GM10248 (cell line): Measurements from ENCODE around the gene CD1E.

Source experiments
- CTCF ChIA-PET: fragments of 300-600 bp; sonication (Branson Sonifier 250); formaldehyde crosslinking; extraction: SDS; loops from one replicate; lab custom pipeline; 2021; ENCODE audit warnings: antibody characterized with exemption; lab: Yijun Ruan, JAX
- POLR2A ChIA-PET: fragments of 350-650 bp; sonication (Branson Sonifier 250); formaldehyde crosslinking; extraction: SDS; loops from one replicate; lab custom pipeline; 2020; ENCODE audit warnings: antibody characterized with exemption; lab: Yijun Ruan, JAX
- DNase-seq: peaks from one replicate; pipeline ENCODE4 v3.0.0; 2012; ENCODE audit errors: extremely low spot score
- CTCF ChIP-seq: IDR thresholded peaks from 2 replicates; pipeline ENCODE4 v1.5.1; 2012; ENCODE audit warnings: mild to moderate bottlenecking, low read depth; ENCODE audit errors: extremely low read depth, missing control alignments, control extremely low read depth

CD1E gene

GRCh38 chr1:158353303-158354075 is at the start of gene CD1E:
CD1E (plus strand) TSS chr1:158353894; CDS start chr1:158353989, 95 bp downstream.
- peak; percentile 49 for DNase-seq

GRCh38 chr1:158310623-158311022 is 43.1 kb upstream of the CD1E start:
- POLR2A ChIA-PET, result no interaction called here
- no peak for DNase-seq
- CTCF ChIA-PET, result no interaction called here
- no peak for TF ChIP-seq CTCF

More at GRCh38 chr1:158353303-158354075, at the start of gene CD1E:
- ChIA-PET CTCF (no interaction called here), POLR2A (no interaction called here)
- TF ChIP-seq CTCF, result no peak

- ChIA-PET POLR2A (no interaction called here), CTCF (no interaction called here)
- TF ChIP-seq CTCF, result no peak
- no peak for DNase-seq
Measured at GRCh38 chr1:158311066-158311465, 42.6 kb upstream of the CD1E start.

GRCh38 chr1:158323866-158324265 is 29.8 kb upstream of the CD1E start:
- no peak for DNase-seq
- no peak for TF ChIP-seq CTCF
- CTCF ChIA-PET, result interaction anchor here (1.8 to 4.0 kb wide), 2 partner anchors 77 to 120 kb away, joined by 4 to 18 read pairs; no protein-coding TSS in a partner anchor
- POLR2A ChIA-PET, result no interaction called here

- TF ChIP-seq CTCF, result no peak
- POLR2A ChIA-PET, result no interaction called here
- CTCF ChIA-PET, result interaction anchor here (1.5 to 4.0 kb wide), 4 partner anchors 12 to 120 kb away, joined by 4 to 18 read pairs (median 4); no protein-coding TSS in a partner anchor
- peak; percentile 27 for DNase-seq
Measured at GRCh38 chr1:158324395-158324794, 29.3 kb upstream of the CD1E start.

GRCh38 chr1:158327481-158327880 is 26.2 kb upstream of the CD1E start:
- CTCF ChIA-PET, result interaction anchor here (4.0 kb wide), 1 partner anchor 123 kb away, joined by 18 read pairs; no protein-coding TSS in a partner anchor
- no peak for TF ChIP-seq CTCF
- POLR2A ChIA-PET, result no interaction called here
- no peak for DNase-seq
